Caco-2 (cell line): Measurements from ENCODE around the gene TTBK2. TPM values are rescaled to one million over a fixed set of nuclear protein-coding genes. Genes with fewer than 3 reads are reported as not detected.

Source experiments
- BruUV-seq: library from RNA; stranded (reverse); fragments of 400-500 nt; replicated peaks from 2 replicates; lab custom pipeline; 2021; lab: Mats Ljungman, UMichigan
- CTCF ChIA-PET: fragments of 300-600 bp; sonication (Branson Sonifier 250); formaldehyde crosslinking; loops from one replicate; lab custom pipeline; 2022; ENCODE audit warnings: antibody characterized with exemption; lab: Charles Lee
- POLR2A ChIA-PET: fragments of 300-600 bp; sonication (Branson Sonifier 250); formaldehyde crosslinking; loops from one replicate; lab custom pipeline; 2022; ENCODE audit warnings: antibody characterized with exemption; lab: Charles Lee
- DNase-seq, 2 experiments: peaks; one replicate each; pipeline versions ENCODE4 v3.0.0 to v3.0.0-alpha.2; 2020 to 2022
- H3K27me3 ChIP-seq: replicated peaks from 2 replicates; pipeline ENCODE4 v1.6.0; 2011; ENCODE audit warnings: low read length; ENCODE audit not compliant: control insufficient read depth, insufficient read depth
- H3K36me3 ChIP-seq: 2 replicates; pipeline ENCODE4 v1.5.1; 2011; ENCODE audit warnings: low read length; ENCODE audit not compliant: control insufficient read depth, insufficient read depth
- H3K4me1 ChIP-seq: fragments of 250-450 bp; sonication (Bioruptor Pico); 2 replicates; pipeline ENCODE4 v1.5.1; 2020; ENCODE audit warnings: mild to moderate bottlenecking
- H3K4me3 ChIP-seq: 2 replicates; pipeline ENCODE4 v1.5.1; 2011; ENCODE audit warnings: low read depth, mild to moderate bottlenecking, control low read depth, low read length
- H3K9me3 ChIP-seq: fragments of 250-450 bp; sonication (Bioruptor Pico); 2 replicates; pipeline ENCODE4 v1.5.1; 2020; ENCODE audit warnings: mild to moderate bottlenecking, moderate library complexity
- H3K27ac Mint-ChIP-seq: one replicate; pipeline ENCODE4 v1.8.0; 2022; ENCODE audit warnings: mixed read lengths; ENCODE audit not compliant: unreplicated experiment
- H3K27me3 Mint-ChIP-seq: one replicate; pipeline ENCODE4 v1.8.0; 2022; ENCODE audit warnings: mixed read lengths; ENCODE audit not compliant: insufficient read depth, unreplicated experiment
- H3K36me3 Mint-ChIP-seq: one replicate; pipeline ENCODE4 v1.8.0; 2022; ENCODE audit warnings: mild to moderate bottlenecking, mixed read lengths; ENCODE audit not compliant: insufficient read depth, unreplicated experiment
- H3K4me1 Mint-ChIP-seq: one replicate; pipeline ENCODE4 v1.8.0; 2022; ENCODE audit warnings: low read depth, mixed read lengths; ENCODE audit not compliant: unreplicated experiment
- H3K4me3 Mint-ChIP-seq: one replicate; pipeline ENCODE4 v1.8.0; 2022; ENCODE audit warnings: mild to moderate bottlenecking, moderate library complexity, mixed read lengths; ENCODE audit not compliant: unreplicated experiment
- H3K9me3 Mint-ChIP-seq: one replicate; pipeline ENCODE4 v1.8.0; 2022; ENCODE audit warnings: mixed read lengths; ENCODE audit not compliant: unreplicated experiment
- intact Hi-C: fragments of 100-400 bp; cut with micrococcal nuclease; formaldehyde crosslinking; loops from one replicate; pipeline ENCODE4 v1.10.0; 2022; ENCODE audit not compliant: unreplicated experiment
- total RNA-seq: library from RNA; stranded (reverse); gene quantifications from 2 replicates; pipeline ENCODE4 v1.2.3, GENCODE V29; 2022
- TF ChIP-seq, protein P1 (sequence below), 2 experiments: fragments of 200-600 bp in 1 of 2; IDR thresholded peaks; 1 replicate in 1 of 2; 2 replicates in 1 of 2; pipeline versions ENCODE4 v1.5.1 to v1.8.0; 2011 to 2022; ENCODE audit warnings: antibody characterized with exemption in 1 of 2, control low read depth in 1 of 2, inconsistent platforms in 1 of 2, low read depth in 1 of 2, low read length in 1 of 2, mild to moderate bottlenecking in 1 of 2, moderate library complexity in 1 of 2; ENCODE audit not compliant: insufficient read depth in 1 of 2, severe bottlenecking in 1 of 2, unreplicated experiment in 1 of 2

Gene TTBK2
- total RNA-seq, 1 experiment from 2014 or later = 10.1 TPM

DNA sequence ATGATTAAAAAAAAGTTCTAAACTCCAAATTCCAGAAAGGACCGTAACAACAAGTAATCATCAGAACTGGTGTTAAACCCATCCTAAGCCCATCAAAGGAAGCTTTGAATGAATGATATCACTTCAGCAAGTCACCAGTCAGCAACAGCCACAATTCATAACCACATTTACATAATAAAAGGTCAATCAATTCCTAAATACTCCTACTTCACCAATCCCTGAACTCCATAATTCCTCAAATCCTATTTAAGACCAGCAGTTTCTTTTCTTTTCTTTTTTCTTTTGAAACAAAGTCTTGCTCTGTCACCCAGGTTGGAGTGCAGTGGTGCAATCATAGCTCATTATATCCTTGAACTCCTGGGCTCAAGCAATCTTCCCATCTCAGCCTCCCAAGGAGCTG lies 40.5 kb downstream of the TTBK2 start:
- intact Hi-C loops = no loop called here
- BruUV-seq = no TSS peak
- Mint-ChIP-seq H3K9me3 (peaks cover 4% of the 10 kb centered on the region), H3K4me1 (no peaks in the 10 kb centered on the region), H3K27me3 (no peaks in the 10 kb centered on the region), H3K27ac (no peak overlapping the region), H3K4me3 (no peak overlapping the region), H3K36me3 (no peaks in the 10 kb centered on the region)
- CTCF ChIA-PET = interaction anchor here (0.7 kb wide), 1 partner anchor 79 kb away, joined by 4 read pairs; no protein-coding TSS in a partner anchor
- no peaks in the 10 kb centered on the region for H3K27me3 ChIP-seq
- H3K9me3 ChIP-seq = peaks cover 3% of the 10 kb centered on the region
- TF ChIP-seq, protein P1, sequence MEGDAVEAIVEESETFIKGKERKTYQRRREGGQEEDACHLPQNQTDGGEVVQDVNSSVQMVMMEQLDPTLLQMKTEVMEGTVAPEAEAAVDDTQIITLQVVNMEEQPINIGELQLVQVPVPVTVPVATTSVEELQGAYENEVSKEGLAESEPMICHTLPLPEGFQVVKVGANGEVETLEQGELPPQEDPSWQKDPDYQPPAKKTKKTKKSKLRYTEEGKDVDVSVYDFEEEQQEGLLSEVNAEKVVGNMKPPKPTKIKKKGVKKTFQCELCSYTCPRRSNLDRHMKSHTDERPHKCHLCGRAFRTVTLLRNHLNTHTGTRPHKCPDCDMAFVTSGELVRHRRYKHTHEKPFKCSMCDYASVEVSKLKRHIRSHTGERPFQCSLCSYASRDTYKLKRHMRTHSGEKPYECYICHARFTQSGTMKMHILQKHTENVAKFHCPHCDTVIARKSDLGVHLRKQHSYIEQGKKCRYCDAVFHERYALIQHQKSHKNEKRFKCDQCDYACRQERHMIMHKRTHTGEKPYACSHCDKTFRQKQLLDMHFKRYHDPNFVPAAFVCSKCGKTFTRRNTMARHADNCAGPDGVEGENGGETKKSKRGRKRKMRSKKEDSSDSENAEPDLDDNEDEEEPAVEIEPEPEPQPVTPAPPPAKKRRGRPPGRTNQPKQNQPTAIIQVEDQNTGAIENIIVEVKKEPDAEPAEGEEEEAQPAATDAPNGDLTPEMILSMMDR (IDR thresholded peaks at IDR 0.05; ENCODE audit: insufficient read depth in 1 of 2, low read depth in 1 of 2, low read length in 1 of 2, severe bottlenecking in 1 of 2, unreplicated experiment in 1 of 2) = no peak
- POLR2A ChIA-PET = no interaction called here
- H3K4me1 ChIP-seq = no peaks in the 10 kb centered on the region
- no peaks in the 10 kb centered on the region for H3K36me3 ChIP-seq
- no peak for DNase-seq
- no peak overlapping the region for H3K4me3 ChIP-seq

GRCh38 chr15:42879443-42879842 lies 41.1 kb downstream of the TTBK2 start:
- POLR2A ChIA-PET = no interaction called here
- intact Hi-C loops = no loop called here

GRCh38 chr15:42876224-42876623 lies 44.4 kb downstream of the TTBK2 start:
- no peak for DNase-seq
- H3K36me3 ChIP-seq = no peaks in the 10 kb centered on the region
- H3K4me1 Mint-ChIP-seq = no peaks in the 10 kb centered on the region
- H3K27ac Mint-ChIP-seq = no peak overlapping the region
- H3K36me3 Mint-ChIP-seq = no peaks in the 10 kb centered on the region
- intact Hi-C loops = no loop called here
- CTCF ChIA-PET = no interaction called here
- no peak overlapping the region for H3K4me3 Mint-ChIP-seq
- TF ChIP-seq, protein P1 (IDR thresholded peaks at IDR 0.05; ENCODE audit: insufficient read depth in 1 of 2, low read depth in 1 of 2, low read length in 1 of 2, severe bottlenecking in 1 of 2, unreplicated experiment in 1 of 2) = no peak
- no peaks in the 10 kb centered on the region for H3K4me1 ChIP-seq
- no peaks in the 10 kb centered on the region for H3K27me3 Mint-ChIP-seq
- no peaks in the 10 kb centered on the region for H3K9me3 ChIP-seq
- no peaks in the 10 kb centered on the region for H3K9me3 Mint-ChIP-seq
- POLR2A ChIA-PET = interaction anchor here (0.7 kb wide), 1 partner anchor 8 kb away, joined by 8 read pairs; no protein-coding TSS in a partner anchor
- no peak overlapping the region for H3K4me3 ChIP-seq
- no peaks in the 10 kb centered on the region for H3K27me3 ChIP-seq
- BruUV-seq = no TSS peak

More at GRCh38 chr15:42879443-42879842, 41.1 kb downstream of the TTBK2 start:
- Histone ChIP-seq H3K4me1 (no peaks in the 10 kb centered on the region), H3K9me3 (peaks cover 3% of the 10 kb centered on the region), H3K27me3 (no peaks in the 10 kb centered on the region), H3K36me3 (no peaks in the 10 kb centered on the region), H3K4me3 (no peak overlapping the region)
- CTCF ChIA-PET = interaction anchor here (0.6 kb wide), 1 partner anchor 58 kb away, joined by 3 read pairs; no protein-coding TSS in a partner anchor
- no peak for DNase-seq
- Mint-ChIP-seq H3K4me3 (no peak overlapping the region), H3K36me3 (no peaks in the 10 kb centered on the region), H3K4me1 (no peaks in the 10 kb centered on the region), H3K9me3 (no peaks in the 10 kb centered on the region), H3K27ac (no peak overlapping the region), H3K27me3 (no peaks in the 10 kb centered on the region)
- TF ChIP-seq, protein P1 (IDR thresholded peaks at IDR 0.05; ENCODE audit: insufficient read depth in 1 of 2, low read depth in 1 of 2, low read length in 1 of 2, severe bottlenecking in 1 of 2, unreplicated experiment in 1 of 2) = no peak
- no TSS peak for BruUV-seq
